ENCODE data around the gene ANKRD65. TPM values are rescaled to one million over a fixed set of nuclear protein-coding genes. Genes with fewer than 3 reads are reported as not detected.
"Not testable (repeated sequence)": the region's sequence is repeated elsewhere in the genome, so short reads cannot be mapped to it uniquely, and the experiment has no call there.

ANKRD65 gene
- total RNA-seq, 1 donor from 2014 or later = 1.7 TPM

DNA sequence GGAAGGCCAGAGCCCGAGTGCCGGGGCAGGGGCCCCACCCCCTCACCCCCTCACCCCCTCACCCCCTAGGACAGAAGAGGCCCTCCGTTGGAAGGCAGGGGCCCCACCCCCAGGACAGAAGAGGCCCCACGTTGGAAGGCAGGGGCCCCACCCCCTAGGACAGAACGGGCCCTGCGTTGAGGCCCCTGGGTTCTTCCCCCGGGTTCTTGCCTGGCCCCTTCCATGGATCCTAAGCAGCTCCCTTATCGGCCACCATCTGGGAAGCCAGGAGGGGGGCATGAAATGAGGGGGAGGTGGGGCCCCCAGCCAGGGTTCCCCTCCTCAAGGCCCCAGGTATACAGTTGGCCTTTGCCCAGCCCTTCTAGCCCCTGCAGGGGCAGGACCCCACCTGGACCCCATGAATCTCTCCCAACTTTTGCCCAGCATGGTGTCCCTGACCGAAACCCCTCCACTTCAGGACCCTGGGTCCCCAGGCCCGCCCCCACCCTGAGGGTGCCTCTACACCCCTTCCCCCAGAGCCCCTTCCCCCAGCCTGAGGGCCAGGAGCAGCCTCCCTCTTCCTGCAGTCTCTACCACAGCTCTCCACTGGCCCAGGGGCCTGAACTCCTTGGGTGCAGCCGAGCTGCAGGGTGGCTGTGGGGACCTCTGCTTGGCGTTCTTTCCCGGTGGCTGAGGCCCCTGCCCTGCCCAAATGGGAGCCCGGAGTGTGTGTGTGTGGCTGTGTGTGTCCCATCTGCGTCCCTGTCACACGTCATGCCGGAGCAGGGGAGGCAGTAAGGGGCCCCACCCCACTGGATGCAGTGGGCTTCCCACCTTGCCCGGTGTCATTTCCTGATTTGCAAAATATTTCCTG is 10.1 kb upstream of the ANKRD65 start:
- no peak for DNase-seq (ENCODE audit: low spot score)

GRCh38 chr1:1430114-1430982 is 9.3 kb upstream of the ANKRD65 start:
- DNase-seq (ENCODE audit: low spot score) = peak; percentile 79

- no peak for DNase-seq (ENCODE audit: low spot score)
Measured at GRCh38 chr1:1429671-1430073, 8.6 kb upstream of the ANKRD65 start.

DNA sequence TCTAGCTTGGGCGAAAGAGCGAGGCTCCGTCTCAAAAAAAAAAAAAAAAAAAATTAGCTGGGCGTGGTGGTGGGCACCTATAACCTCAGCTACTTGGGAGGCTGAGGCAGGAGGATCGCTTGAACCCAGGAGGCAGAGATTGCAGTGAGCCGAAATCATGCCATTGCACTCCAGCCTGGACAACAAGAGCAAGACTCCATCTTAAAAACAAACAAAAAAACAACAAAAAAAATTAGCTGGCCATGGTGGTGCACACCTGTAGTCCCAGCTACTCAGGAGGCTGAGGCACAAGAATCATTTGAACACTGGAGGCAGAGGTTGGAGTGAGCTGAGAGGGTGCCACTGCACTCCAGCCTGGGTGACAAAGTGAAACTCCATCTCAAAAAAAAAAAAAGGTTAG is 7.9 kb upstream of the ANKRD65 start:
- DNase-seq (ENCODE audit: low spot score) = not testable (repeated sequence)

- DNase-seq (ENCODE audit: low spot score) = no peak
Measured at GRCh38 chr1:1428174-1428573, 7.1 kb upstream of the ANKRD65 start.

DNA sequence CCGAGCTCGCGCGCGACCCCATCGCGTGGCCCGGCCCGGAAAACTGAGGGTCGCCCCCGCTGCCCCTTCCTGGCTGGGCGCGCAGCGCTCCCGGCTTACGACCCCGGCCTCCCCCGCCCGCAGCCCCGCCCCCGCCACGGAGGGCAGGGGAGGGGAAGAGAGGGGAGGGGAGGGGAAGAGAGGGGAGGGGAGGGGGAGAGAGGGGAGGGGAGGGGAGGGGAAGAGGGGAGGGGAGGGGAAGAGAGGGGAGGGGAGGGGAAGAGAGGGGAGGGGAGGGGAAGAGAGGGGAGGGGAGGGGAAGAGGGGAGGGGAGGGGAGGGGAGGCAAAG is 6.7 kb upstream of the ANKRD65 start:
- DNase-seq (ENCODE audit: low spot score) = no peak

DNA sequence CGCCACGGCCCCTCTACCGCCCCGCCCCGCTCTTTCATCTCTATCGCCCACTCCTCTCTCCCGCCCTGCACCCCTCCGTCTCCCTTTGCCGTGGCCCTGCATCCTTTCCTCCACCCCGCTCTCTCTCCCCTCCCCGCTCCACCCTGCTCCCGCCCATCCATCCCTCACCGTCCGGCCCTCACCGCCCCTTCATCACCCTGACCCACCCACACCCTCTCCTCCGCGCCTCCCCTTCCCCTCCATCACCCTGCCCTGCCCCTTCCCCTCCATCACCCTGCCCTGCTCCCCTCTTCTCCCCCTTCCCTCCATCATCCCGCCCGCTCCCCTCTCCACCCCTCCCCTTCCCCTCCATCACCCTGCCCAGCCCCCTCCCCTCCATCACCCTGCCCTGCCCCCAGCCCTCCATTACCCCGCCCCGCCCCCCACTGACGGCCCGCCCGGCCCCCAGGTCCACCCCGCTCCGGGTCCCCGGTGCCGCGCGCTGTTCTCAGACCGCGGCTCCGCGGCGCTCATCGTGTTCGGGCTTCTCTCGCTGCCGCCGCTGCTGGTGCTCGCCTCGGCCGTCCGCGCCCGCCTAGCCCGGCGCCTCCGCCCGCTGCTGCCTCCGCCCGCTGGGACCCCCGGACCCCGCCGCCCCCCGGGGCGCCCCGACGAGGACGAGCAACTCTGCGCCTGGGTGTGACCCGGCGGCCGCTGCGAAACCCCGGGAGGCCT is 6.2 kb upstream of the ANKRD65 start:
- DNase-seq (ENCODE audit: low spot score) = peak; percentile 80

DNA sequence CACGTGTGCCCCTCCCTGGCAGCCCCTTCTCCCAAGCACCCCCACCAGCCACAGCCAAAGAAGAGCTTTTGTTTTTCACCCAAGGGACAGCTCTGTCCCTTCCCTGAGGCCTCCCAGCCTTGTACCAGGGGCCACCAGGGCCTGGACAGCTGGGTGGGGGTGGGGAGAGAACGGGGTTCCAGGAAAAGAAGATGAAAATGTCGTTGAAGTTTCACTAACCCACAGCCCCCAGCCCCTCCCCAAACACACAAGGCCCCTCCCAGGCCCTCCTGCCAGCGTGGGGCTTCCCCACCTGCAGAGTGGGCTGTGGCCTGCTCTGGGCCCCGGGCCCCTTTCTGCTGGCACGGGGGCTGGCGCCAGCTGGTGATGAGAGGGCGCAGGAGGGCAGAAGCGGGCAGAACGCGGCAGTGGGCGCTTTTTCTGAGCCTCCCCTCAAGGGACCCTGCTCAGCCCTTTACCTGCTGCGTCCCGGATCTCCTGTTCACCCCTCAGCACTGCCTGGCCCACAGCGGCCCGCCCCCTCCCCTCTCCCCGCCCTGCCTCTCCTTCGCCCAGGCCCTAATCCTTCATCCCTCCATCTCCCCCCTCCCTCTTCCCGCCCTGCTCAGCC is 5.5 kb upstream of the ANKRD65 start:
- DNase-seq (ENCODE audit: low spot score) = no peak

DNA sequence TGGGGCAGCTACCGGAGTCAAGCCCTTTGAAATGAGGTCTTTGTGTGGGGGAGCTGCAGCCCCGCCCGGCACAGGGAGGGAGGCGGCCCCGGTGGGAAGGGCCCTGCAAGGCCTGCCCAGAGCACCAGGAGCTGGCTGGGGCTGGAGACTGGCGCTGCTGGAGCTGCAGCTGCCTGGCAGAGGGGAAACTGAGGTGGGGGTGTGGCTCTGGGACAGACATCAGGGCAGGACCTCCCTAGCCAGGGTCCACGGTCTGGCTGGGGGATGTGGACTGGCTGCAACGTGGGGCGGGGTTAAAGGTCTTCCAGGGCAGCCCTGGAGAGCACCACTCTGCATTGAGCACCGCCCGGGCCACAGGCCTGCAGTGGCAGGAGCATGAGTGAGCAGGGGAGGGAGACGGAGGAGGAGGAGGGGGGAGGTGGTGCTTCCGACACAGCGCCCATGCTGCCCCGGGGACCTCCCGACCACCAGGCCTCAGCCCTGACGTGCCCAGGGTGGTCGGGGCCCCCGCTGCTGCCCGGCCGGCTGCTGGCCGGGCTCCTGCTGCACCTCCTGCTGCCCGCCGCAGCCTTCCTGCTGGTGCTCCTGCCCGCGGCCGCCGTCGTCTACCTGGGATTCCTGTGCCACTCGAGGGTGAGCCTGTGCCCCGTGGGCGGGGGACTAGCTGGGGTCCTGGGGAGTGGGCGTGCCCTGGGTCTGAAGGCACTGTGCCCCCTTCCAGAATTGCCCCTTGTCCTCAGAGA is 4.8 kb upstream of the ANKRD65 start:
- no peak for DNase-seq (ENCODE audit: low spot score)

DNA sequence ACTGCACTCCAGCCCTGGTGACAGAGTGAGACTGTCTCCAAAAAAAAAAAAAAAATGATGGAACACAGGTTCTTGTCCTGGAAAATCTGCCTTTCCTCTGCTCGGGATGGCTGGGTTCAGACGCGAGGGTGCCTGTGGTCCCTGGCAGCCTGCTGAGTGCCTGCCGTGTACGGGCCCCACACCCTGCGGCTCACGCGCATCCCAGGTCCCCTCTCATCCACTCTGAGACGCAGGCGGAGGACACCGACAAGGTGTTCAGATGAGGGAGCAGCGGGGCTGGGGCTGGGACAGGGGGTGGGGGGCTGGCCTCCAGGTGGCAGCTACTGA is 4.3 kb upstream of the ANKRD65 start:
- DNase-seq (ENCODE audit: low spot score) = no peak

DNA sequence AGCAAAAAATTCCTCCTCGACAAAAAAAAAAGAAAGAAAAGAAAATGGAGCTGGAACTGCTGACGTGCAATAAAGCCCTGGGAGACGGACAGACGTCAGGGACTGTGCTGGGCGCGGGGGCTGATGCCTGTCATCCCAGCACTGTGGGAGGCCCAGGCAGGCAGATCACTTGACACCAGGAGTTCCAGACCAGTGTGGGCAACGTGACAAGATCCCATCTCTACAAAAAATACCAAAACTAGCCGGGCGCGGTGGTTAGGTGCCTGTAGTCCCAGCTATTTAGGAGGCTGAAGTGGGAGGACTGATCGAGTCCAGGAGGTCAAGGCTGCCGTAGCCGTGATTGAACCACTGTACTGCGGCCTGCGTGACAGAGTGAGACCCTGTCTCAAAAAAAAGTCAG is 3.6 kb upstream of the ANKRD65 start:
- no peak for DNase-seq (ENCODE audit: low spot score)

GRCh38 chr1:1423245-1423597 is 2.1 kb upstream of the ANKRD65 start:
- no peak for DNase-seq (ENCODE audit: low spot score)

DNA sequence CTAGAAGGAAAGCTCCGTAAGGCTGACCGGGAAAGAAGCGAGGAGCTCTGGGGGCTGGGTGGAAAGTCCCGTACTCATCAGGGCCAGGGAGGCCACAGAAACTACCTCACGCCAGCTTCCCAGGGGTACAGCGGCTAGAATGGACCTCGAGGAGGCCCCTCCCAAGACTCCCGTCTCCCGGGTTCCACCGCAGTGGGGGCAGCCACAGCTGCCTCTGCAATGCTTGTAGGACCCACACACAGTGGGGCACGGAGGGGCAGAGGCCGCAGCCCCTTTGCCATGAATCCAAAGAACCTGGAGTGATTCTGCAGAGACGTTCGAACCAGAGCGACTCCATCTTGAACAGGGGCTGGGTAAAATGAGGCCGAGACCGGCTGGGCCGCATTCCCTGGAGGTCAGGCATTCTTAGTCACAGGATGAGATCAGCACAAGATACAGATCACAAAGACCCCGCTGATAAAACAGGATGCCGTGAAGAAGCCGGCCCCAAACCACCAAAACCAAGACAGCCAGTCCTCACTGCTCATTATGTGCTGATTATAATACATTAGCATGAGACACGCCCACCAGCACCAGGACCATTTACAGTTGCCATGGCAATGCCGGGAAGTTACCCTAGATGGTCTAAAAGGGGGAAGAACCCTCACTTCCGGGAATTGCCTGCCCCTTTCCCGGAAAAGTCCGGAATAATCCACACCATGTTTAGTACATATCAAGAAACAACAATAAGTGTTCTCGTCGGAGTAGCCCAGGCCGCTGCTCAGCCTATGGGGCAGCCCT is 1.6 kb upstream of the ANKRD65 start:
- DNase-seq (ENCODE audit: low spot score) = peak; percentile 45

DNA sequence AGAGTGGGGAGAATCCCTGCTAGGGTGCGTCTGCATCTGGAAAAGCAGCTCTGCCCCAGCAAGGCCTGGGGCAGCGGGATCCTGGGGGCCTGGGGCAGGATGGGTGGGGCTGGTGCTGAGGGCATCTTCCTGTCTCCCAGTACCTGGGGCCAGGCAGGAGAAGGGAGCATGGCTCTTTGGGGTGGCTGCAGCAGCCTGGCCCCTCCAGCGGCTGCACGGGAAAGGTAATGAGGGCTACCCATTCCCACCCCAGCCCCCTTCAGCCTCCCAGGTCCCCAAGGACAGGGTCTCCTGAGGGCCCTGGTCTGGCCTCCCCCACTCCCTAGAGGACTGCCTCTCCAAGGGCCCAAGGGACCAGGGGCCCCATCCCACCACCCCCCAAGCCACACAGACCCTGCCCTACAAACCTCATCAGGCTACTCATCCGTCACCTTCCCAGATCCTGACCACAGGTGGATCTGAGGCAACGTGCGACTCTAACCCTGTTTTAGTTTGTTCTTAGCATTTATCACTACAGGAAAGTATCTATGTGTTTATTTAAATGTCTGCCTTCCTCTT is 910 bp upstream of the ANKRD65 start:
- no peak for DNase-seq (ENCODE audit: low spot score)

GRCh38 chr1:1420654-1421141 is 378 bp downstream of the ANKRD65 start:
- no peak for DNase-seq (ENCODE audit: low spot score)

- no peak for DNase-seq (ENCODE audit: low spot score)
Measured at GRCh38 chr1:1419813-1420653, 1.0 kb downstream of the ANKRD65 start.

GRCh38 chr1:1419363-1419812 is 1.7 kb downstream of the ANKRD65 start:
- no peak for DNase-seq (ENCODE audit: low spot score)

DNA sequence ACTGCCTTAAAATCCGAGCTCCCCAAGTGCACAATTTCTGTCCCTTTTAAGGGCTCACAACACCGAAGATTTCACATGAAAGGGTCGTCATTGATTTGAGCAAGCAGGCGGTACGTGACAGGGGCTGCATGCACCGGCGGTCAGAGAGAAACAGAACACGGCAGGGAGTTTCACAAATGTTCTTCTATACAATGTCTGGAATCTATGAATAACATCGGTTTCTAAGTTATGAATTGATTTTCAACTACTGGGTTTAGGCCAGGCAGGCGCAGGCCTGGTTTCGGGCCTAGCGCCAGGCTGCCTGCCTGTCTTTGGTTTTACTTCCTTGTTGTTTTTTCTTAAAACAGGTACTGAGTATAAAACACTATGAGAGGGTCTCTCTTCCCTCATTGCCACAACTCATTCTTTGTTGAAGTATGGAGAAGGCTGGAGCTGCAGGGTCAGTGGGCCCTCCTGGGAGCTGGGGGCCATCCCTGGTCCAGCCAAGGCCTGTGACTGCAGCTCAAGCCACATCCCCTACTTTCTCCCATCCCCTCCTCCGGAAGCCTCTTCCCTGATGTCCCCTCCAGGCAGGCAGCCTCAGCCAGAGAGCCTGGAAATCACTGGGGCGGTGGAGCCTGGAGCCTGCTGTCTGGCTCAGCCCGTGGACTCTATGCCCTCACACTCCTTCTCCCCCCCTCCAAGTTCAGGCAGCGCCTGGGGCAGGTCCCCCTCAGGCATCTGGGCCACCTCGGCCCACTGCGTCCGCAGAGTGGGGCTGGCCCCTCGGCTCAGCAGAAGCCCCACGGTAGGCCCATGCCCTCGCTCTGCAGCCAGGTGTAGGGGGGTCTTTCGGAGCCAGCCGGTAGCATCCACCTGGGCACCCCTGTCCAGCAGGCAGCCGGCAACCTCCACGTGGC is 2.4 kb downstream of the ANKRD65 start:
- no peak for DNase-seq (ENCODE audit: low spot score)

Data from umbilical cord (tissue), 2 donors.